CD4-positive, alpha-beta T cell treated with Interleukin-6 at 100 ng/mL for 8 hours (primary cell): ENCODE data around the gene CERK.
"Not testable (repeated sequence)": the region's sequence is repeated elsewhere in the genome, so short reads cannot be mapped to it uniquely, and the experiment has no call there.

Source experiments
- DNase-seq: peaks from one replicate; pipeline ENCODE4 v3.0.0-alpha.2; 2020; ENCODE audit warnings: mixed read lengths, low spot score

The CERK gene, protein sequence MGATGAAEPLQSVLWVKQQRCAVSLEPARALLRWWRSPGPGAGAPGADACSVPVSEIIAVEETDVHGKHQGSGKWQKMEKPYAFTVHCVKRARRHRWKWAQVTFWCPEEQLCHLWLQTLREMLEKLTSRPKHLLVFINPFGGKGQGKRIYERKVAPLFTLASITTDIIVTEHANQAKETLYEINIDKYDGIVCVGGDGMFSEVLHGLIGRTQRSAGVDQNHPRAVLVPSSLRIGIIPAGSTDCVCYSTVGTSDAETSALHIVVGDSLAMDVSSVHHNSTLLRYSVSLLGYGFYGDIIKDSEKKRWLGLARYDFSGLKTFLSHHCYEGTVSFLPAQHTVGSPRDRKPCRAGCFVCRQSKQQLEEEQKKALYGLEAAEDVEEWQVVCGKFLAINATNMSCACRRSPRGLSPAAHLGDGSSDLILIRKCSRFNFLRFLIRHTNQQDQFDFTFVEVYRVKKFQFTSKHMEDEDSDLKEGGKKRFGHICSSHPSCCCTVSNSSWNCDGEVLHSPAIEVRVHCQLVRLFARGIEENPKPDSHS

DNA sequence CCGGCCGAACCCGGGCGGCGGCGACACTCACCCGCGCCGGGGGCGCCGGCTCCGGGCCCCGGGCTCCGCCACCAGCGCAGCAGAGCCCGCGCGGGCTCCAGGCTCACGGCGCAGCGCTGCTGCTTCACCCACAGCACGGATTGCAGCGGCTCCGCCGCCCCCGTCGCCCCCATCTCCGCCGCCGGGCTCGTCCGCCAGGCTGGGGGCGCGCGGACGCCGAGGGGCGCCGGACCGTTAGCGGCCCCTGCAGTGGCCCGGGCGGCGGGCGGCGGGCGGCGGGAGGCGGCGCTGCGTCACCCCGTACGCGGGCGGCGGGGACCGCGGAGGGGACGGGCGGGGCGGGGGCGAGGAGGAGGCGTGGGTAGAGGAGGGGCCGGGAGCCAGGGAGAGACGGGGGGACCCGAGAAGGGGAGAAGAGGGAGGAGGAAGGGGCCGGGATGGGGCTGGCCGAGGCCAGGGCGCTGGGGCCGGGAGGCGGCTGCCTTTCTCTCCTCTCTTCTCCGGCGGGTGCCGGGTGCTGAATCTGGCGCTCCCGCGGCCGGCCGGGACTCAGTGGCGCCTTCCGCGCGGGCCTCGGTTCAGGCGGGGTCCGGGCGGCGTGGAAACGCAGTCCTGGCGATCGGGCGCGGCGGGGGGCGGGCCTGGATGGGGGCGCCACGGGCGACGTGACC, at the start of gene CERK:
Gene CERK (minus strand): TSS at position 277 of the 671 bp plus-strand sequence. CDS start 104 bp downstream, at position 173.
- DNase-seq = peak; percentile 79

DNA sequence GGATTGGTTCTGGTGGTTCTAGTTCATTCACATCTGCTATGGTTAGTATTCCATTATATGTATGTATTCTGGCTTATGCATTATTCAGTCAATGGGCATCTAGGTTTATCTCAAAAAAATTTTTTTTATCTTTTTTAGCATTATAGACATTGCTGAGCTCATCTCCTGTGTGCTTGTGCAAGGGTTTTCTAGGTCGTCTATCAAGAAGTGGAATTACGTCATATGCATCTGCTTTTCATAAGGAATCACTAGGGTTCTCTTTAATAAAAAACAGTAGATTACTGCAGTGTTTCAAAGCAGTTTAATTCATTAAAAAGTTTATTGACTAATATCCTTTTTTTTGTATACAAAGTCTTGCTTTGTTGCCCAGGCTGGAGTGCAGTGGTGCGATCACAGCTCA, 45.7 kb upstream of the CERK start:
- DNase-seq = no peak

DNA sequence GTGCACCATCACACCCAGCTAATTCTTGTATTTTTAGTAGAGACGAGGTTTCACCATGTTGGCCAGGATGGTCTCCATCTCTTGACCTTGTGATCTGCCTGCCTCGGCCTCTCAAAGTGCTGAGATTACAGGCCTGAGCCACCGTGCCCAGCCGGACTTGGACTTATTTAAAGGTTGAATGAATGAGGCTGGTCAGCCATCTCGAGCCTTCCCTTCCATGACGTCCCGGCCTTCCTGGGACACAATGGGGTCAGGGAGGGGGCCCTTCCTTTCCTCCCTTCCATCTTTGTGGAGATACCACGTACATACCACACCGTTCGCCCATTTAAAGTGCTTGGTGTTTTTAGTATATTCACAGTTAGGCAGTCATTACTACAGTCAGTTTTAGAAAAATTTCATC, 44.1 kb upstream of the CERK start:
- not testable (repeated sequence) for DNase-seq

DNA sequence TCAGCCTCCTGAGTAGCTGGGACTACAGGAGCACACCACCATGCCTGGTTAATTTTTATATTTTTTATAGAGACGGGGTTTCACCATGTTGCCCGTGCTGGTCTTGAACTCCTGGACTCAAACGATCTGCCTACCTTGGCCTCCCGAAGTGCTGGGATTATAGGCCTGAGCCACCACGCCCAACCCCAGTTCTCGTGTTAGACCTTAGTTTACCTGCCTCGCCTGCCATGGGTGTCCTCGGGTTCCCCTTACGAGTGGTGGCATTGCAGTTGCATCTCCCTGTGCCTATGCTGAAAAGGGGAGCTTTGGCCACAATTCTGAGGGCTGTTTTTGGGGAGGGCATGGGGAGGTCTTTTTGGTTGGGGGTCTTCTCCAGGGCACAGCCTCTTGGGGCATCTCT, 43.2 kb upstream of the CERK start:
- DNase-seq = no peak

DNA sequence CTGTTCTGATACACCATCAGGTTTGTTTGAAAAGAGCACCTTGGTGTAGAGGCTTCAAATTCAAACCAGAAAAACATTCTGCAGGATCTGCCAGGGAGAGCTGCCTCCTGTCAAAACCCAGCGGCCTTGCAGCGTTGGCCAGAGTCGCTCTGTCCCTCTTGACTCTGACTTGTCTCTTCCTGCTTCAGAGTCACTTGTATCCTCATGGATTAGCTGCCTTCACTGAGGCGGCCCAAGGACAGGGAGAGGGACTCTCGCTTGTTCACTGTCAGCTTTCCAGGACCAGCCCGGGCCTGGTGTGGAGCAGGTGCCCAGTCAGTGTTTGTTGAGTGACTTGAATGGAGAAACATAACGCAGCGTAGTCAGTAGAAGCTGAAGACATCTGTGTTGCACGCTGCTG, 42.4 kb upstream of the CERK start:
- DNase-seq = no peak

DNA sequence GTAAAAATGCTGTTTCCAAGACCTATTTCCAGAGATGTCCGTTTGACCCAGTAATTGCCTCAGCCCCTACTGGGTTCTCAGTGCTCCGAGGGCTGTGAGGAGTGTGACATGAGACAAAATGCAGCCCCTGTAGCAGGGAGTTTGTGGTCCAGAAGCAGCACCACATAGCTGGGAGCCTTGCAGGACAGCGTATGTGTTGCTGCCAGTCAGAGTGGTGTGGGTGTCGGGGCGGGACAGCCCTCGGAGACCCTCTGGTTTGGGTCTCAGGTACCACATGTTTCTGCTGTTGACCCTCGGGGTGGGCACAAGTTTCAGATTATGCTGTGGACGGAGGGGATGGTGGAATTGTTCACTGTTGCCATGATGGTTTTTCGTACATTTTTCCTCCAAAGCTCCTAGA, 41.6 kb upstream of the CERK start:
- DNase-seq = no peak

DNA sequence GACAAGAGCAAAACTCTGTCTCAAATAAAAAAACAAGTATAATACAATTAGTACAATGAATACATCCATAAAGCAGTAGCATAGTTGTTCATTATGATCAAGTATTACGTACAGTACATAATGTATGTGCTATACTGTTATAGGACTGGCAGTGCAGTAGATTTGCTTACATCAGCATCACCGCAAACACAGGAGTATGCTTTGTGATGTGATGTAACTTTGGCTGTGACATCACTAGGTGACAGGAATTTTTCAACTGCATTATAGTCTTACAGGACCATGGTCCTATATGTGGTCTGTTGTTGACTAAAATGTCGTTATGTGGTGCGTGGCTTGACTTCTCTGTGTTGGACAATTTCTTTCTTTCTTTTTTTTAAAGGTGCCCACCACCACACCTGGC, 41.0 kb upstream of the CERK start:
- no peak for DNase-seq

DNA sequence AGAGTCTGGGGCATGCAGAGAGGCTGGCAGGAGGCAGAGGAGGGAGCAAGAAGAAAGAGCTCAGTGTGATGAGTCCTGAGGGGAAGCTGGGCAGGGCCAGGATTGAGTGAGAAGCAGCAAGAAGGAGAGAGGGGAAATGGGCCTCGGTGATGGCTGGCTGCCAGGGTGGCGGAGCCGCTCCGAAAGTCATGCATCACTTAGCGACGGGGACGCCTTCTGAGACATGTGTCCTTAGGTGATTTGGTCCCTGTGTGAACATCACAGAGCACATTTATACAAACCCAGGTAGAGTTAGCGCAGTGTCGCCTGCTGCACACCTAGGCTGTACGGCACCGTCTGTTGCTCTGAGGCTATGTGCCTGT, 39.5 kb upstream of the CERK start:
- DNase-seq = peak; percentile 34

DNA sequence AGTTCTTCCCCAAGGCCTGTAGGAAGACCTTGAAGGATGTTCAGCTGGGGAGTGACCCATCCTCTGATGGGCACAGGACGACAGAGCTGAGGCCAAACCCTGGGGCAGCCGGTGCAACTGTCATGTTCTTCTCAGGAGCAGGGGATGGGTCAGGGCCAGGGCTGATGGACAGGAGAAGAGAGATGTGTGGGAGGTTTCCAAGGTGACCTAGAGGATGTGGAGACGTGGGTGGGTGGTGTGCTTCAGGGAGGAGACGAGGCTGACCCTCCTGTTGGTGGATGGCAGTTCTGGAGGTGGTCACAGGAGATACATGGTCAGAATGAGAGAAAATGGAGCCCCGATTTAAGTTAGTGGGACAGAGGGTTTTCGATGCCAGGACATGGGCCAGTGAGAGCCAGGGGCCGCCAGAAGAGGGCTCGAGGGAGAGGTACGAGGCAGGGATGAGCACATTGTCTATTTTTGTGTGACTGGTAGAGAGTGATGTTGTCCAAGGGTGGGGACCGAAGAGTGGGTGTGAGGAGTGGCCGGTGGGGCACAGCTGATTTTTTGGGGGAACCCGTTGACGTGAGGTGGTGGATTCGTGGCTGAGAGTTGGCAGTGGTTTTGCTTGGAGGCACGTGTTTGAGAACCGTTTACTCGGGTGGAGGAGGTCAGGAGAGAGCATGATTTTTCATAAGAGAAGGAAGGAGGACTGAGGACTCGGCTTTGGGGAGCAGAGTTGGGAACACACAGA, 39.0 kb upstream of the CERK start:
- no peak for DNase-seq

DNA sequence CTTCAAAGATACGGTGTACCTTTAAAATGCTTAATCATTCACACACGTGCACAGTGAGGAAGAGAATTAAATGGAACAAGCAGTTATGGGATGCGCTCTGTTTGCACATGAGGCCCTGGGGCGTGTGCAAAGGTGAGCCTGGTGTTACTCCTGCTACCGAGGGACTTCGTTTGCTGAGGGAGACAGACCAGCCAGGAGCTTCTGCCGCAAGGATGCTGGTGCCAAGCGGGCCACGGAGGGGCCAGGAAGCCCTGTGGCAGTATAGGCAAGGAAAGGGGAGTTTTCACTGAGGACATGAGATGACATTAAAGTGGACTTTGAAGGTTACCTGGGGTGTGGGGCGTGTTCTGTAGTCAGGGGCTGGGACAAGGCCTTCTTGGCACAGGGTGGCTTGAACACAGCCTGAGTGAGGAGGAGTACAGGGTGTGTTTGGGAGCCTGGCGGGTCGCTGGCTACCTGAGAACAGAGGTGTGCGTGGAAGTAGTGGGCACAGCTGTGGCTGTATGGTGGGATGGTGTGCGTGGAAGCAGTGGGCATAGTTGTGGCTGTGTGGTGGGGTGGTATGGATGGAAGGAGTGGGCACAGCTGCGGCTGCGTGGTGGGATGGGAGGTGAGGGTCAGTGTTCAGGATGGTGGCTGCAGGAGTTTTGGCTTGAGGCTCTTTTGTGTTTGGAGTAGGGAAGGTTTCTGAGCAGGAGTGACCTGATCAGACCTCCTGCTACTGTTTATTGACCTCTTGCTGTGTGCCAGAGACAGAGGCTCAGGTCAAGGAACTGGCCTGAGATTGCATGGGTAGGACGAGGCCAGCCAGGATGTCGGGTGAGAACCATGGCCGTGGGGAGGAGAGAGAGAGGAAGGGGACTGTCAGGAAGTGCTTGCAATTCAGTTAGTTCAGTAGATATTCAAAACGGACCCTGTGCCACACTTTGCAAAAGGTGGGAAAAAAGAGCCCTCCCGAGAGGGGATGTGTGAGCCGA, 38.1 kb upstream of the CERK start:
- DNase-seq = no peak

DNA sequence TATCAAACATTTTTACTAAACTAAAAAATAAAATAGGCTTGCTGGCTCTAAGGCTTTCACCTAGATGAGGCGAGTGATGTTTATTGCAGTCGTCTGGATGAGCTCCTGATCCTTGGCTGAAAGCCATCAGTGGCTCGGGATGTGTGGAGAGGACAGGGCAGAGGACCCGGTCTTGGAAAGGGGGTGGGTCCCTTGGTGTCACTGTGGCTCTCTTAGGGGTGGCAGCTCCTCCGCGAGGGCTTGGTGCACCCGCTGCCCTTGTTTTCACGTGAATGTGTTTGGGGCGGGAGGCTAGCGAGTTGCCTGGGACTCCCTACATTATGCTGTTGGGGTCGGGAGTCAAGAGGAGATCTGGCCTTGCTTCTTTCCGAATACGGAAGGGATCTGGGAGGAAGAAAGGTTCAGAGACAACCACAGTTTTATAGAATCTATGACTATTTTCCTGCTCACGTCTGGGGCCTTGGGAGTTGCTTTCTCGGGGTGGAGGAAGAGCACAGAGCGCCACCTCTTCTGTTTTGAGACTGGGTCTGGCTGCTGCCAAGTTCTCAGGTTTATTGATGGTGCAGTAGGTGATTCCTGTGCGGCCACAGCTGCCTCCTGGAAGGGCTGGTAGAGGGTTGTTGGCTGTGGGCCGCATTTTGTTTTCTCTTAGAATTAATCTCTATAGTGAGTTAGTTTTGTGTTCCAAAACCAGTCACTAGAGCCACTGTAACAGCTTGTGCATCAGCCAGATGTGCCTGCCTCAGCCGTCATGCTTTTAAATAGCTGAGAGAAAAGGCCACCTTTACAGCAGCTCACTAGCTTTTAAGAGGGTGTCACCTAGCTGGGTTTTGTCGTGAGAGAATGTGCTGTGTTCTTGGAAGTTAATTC, 37.2 kb upstream of the CERK start:
- no peak for DNase-seq

DNA sequence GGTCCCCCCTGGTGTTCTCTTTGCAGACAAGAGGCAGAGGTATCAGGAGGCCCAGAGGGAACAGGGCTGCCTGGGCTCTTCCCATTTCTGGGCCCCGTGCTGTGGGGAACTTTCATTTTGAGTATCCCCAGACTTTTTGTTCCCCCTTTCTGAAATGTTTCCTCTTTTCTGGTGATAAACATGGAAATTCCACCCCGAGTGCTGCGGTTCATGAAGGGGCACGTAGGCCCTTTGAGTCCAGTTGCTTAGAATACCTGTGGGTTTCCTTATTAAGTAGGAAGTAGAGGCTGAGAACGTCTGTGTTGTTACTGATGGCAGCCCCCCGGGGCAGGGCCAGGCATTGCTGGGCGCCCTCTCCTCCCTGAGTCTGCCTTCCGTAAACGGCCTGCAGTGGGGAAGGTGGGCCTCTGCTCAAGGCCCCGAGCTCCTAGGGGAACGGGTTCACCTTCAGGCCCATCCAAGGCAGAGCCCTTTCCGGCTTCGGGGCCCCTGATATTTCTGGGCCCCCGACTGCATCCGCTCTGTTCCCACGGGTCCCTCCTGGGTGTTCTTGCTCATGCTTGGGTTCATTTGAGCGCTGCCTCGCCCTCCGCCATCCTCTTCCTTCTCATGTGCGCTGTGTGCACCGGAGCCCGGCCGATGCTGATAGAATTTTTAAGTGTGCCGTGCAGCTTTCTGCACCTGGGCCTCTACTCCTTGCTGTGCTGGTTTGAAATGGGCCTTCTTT, 36.4 kb upstream of the CERK start:
- no peak for DNase-seq

DNA sequence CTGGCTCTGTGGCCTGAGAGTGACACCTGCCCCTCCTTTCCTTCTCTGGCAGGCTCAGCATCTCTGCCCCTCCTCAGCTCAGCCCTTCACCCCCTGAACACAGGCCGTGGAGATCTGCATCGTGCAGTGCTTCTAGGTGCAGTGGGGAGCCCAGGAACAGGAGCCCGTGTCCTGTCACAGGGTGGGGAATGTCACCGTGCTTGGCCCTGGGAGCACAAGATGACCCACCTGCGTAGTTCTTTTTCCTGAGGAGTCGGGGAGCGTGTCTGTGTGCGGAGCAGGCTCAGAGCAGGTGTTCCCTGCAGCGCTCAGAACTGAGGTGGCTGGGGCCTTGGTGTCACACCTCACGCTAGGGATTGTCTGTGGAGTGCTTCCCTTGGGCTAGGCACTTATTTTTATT, 35.0 kb upstream of the CERK start:
- DNase-seq = no peak

DNA sequence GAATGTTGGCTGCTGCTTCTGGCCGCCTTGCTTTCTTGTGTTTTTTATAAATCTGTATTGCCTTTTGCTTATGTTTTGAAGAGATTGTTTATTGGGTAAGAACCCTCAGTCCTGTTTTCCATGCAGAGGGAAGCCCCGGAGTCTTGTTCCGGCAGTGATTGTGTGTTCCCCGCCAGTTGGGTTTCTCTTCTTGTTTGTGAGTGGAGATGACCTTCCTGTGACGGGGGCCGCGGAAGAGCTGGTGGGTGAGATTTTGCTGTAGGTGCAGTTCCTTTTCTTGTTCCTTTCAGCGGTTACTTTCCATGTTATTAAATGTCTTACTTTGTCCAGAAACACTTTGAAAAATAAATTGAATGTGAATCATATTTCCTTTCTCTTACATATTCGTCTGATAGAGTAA, 32.7 kb upstream of the CERK start:
- no peak for DNase-seq

DNA sequence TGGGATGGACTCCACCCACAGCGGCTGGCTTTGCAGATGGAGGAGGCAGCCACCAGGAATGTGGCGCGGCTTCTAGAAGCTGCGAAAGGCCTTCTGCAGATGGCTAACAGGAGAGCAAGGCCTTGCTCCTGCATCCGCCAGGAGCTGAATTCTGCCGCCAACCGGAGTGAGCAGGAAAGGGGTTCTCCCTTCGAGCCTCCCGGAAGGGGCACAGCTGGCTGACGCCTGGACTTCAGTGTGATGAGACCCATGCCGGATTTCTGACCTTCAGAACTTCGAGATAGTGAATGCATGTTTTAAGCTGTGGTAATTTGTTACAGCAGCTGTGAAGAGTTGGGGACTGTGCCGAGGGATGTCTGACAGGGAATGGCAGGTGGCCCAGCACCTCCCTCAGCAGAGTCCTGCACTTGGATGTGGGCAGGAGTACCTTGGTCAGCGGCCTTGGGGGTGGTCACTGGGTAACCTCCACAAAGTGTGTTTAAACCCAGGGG, 32.1 kb upstream of the CERK start:
- no peak for DNase-seq

DNA sequence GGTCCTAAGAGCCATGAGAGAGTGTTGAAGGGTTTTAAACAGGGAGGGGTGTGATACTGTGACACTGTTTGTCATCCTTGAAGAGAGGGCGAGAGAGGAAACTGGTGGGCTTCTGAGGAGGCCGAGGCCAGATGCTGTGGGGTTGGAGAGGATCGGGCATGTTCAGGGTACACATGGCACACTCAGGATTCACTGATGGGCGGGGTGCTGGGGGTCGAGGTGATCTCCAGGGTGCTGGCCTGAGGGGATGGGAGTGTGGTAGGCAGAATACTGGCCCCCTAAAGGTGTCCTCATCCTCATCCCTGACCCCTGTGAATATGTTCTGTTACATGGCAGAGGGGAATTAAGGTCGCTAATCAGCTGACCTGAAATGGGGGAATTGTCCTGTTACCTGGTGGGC, 31.7 kb upstream of the CERK start:
- DNase-seq = no peak

DNA sequence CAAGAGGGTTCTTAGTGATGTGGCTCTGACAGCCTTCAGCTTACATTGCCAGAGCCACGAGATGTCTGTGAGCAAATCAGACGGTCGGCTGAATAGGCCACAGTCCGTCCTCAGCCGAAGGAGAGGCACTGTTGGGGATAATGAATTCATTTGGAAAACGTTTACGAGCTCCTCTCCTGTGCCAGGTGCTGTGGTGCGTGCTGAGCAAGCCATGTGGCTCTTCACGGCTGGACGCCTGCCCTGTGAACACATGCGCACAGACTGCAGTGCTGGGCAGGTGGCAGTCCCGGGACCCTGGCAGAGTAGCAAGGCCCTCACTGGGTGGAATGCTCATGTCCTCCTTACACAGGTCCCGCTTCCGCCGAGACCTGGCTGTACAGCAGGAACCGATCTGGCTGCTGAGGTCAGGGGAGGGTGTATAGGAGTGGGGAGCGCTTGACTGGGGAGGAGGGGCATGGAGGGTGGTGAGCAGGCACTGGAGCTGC, 31.2 kb upstream of the CERK start:
- DNase-seq = no peak

DNA sequence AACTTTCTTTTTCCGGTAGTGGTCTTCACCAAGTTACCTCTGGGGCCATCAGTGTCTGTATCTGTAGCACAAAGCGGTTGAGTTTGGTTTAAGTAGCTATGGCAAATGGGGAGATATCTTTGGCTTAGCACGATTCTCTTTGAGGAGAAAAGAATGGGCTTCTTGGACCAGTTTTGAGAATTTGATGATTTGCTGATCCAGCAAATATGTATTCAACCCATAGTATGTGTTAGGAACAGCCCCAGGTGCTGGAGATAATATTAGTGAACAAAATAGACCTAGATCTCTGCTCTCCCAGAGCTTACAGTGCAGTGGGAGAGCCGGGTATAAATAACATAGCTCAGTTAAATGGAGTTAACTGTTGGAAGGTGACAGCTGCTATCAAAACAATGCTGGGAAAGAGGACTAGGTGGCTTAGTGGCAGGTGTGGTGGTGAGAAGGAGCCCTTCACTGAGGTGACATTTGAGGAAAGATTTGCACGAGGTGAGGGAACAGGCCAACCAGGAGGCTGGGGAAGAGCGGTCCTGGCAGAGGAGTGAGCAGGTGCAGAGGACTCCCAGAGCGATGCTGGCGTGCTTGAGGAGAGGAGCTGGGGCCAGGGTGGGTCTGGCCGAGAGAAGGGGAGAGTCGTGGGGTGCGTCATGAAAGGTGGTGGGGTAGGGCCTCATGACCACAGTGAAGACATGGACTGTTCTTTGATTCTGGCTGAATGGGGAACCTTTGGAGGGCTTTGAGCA, 29.4 kb upstream of the CERK start:
- no peak for DNase-seq

DNA sequence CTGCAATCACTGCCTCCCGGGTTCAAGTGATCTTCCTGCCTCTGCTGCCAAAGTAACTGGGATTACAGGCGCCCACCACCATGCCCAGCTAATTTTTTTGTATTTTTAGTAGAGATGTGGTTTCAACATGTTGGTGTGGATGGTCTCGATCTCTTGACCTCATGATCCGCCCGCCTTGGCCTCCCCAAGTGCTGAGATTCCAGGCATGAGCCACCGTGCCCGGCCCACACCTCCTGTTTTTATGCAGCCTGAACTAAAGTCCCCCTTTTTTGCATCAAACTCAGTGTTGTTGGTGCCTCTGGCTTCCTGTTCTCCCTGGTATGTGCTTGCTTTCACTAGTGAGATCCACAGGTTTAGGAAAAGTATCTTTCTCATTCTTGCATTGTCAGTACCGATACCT, 28.6 kb upstream of the CERK start:
- DNase-seq = no peak
